ENCODE data around the gene TEX29.

GRCh38 chr13:111326981-111327642 lies 6.7 kb downstream of the TEX29 start:
- TF ChIP-seq CTCF (IDR thresholded peaks at IDR 0.05) (no peak), POLR2A (IDR thresholded peaks at IDR 0.05) (no peak)
